HG02623 (cell line): ENCODE data around the gene KRT33B.
"Not testable (repeated sequence)": the region's sequence is repeated elsewhere in the genome, so short reads cannot be mapped to it uniquely, and the experiment has no call there.

ENCODE experiments used
- ATAC-seq: cut with Tn5 transposase; IDR thresholded peaks from one replicate; pipeline ENCODE4 v1.9.1; 2021; ENCODE audit warnings: moderate library complexity; ENCODE audit not compliant: unreplicated experiment

KRT33B gene

DNA sequence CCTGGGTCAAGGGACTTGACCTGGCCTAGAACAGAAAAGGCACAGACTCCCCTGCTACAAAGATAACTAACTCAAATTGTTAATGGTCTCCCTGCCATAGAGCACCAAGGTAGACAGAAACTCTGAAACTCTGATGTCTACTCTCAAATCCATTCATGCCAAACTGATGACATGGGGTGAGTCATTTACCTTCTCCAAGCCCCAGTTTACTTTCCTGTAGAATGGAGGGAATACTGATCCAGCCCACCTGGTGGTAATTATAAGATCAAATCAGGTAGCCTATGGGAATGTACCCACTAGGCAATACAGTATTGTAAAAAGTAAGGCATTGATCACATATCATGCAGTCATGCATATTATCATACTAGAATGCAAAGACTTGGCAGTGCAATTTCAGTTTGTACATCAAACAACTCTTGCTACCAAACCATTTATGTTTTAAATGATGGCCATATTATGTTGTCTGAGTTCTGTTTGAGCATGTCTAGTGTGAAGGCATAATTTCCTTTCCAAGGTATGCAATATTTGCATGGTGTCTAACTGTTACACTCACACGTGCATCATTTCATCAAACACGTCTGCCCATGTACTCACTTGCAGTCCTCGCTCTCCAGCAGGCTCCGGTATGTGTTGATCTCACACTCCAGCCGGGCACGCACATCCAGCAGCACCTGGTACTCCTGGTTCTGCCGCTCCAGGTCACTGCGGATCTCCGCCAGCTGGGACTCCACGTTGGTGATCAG lies 24.8 kb upstream of the KRT33B start:
- no peak for ATAC-seq

DNA sequence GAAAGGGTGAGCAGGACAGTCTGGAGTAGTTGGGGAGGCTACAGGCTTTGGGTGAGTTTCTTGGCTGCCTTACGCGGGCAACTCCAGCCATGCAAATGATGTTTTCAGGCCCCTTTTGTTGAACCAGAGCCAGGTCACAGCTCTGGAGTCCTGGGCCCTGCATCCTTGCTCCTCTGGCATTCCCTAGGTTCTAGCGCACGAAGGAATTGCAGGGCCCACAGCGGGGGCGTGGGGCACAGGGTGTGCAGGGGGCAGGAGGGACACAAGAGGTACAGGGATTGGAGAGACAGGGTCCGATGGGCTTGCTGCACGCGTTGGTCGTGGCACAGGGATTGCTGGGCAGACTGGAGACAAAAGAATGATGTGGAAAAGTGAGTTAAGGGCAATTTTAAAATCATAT lies 24.2 kb upstream of the KRT33B start:
- ATAC-seq = no peak

DNA sequence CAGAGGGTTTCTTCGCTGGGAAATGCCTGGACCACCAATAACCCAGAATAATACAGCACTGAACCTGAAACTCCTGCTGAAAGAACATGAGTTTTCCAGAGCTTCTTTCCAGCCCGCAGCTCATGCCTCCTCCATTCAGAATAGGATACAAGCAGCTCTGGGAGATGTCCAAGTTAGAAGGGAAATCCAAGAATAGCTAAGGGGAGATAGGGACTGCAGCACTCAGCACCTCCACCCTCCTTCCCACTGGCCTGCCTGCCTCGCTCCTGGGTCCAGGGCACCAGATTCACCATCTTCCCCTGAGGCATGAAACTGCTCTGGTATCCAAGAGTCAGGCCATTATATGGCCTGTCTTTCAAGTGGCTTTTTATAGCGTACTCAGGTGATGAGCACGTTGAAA lies 23.7 kb upstream of the KRT33B start:
- ATAC-seq = no peak

- ATAC-seq = no peak
Observed at GRCh38 chr17:41392278-41392677, 22.7 kb upstream of the KRT33B start.

GRCh38 chr17:41391535-41391934 lies 21.9 kb upstream of the KRT33B start:
- ATAC-seq = no peak

DNA sequence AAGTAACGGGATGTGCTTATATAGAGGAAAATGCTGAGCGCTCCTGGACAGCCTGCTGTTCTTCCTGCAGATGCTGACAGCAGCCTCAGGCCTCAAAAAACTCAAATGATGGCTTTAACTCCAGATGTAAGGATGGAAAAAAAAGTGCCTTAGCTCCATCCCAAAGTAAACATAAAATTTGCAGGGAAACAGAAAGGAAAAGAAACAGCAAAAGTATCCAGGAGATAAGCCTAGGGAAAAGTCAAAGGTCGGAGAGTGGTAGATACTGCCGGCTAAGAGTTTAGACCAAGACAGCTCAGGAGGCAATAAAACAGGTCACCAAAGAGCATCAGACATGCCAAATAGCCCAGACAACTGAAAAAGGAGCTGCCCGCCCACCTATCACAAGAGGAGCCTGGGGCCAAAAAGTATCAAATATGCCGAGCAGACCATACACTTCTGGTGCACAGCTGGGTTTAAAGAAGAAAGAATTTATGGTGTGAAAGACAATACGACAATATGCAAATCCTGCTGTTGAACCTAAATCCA lies 20.9 kb upstream of the KRT33B start:
- no peak for ATAC-seq

DNA sequence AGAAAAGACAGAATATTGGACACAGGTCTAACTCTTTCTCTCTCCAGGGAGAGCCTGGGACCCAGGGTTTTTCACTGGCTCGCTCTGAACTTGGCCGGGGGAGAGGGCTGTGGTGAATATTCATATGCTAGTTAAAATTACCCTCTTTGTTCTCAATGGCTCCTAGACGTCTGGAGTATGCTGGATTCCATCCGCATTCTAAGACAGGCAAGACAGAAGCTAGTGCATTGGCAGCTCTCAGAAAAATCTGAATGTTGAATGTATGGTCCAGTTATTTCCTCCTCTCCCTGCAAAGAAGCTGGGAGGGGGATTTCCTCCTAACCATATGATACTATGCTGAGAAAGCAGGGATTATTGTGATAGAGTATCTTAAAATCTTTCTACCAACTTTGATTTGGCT lies 18.1 kb upstream of the KRT33B start:
- no peak for ATAC-seq

- ATAC-seq = no peak
Observed at GRCh38 chr17:41386227-41386626, 16.6 kb upstream of the KRT33B start.

DNA sequence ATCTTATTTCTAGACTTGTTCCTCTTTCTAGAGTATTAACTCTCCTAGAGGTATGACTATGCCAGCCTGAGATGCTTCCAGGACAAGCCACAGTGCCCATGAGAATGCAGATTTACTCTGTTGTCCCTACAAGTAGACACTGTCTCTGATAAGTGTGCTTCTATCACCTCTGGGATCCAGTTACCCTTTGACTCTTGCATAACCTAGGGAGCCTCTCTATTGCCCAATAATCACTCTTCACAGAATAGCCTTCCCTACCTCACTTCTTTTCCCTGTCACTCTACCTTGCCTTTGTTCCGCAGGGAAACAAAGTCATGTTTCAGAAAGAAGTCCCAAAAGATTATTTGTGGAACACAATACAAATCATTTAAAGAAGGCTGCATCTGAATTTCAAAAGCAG lies 14.1 kb upstream of the KRT33B start:
- no peak for ATAC-seq

- ATAC-seq = no peak
Observed at GRCh38 chr17:41382394-41382793, 12.8 kb upstream of the KRT33B start.

DNA sequence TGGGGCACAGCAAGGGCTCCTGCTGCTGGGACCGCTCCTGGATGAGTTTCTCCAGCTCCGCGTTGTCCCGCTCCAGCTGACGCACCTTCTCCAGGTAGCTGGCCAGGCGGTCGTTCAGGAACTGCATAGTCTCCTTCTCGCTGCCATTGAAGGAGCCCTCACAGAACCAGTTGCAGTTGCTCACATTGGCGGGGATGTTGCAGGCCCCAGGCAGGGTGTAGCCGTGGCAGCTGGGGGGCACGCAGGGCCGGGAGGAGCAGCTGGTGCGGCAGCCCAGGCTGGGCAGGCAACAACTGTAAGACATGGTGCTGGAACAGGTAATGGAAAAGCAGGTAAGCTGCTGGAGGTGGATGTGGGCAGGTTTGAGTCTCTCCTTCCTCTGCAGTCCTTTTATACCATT lies 12.3 kb upstream of the KRT33B start, which contains the start of gene KRT34:
Gene KRT34, minus strand, starts transcription at position 364 of the 400 bp plus-strand sequence. Its CDS starts 60 bp downstream, at position 304.
- ATAC-seq = not testable (repeated sequence)

DNA sequence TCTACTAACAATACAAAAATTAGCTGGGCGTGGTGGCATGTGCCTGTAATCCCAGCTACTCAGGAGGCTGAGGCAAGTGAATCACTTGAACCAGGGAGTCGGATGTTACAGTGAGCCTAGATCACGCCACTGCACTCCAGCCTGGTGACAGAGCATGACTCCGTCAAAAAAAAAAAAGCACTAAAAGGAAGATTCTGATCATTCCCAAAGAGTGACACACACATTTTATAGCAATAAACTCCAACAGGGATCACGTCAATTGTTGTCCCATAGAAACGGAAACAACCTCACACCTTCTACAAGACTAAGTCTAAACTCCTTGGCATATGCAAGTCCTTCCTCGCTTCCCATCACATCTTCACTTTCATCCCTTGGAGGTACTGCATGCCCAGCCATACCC lies 10.5 kb upstream of the KRT33B start:
- ATAC-seq = not testable (repeated sequence)

DNA sequence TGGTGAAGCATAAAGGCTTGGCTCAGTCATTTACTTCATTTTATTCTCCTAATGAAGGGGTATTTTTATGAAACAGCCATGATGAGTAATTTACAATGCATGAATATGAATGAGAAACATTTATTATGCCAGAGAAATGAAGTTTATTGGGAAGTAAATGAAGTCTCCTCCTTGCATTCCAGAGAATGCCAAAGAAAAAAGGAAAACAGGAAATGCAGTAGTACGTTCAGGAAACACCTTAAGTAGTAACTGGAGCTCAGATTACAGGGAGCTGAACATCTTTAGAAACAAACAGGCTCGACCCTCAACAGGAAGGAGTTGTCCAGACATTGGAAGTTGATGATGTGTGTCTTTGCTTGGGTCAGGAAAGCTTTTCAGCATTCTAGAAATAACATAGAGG lies 7.9 kb upstream of the KRT33B start:
- ATAC-seq = no peak

GRCh38 chr17:41369023-41369422 lies 590 bp downstream of the KRT33B start:
- ATAC-seq = no peak

DNA sequence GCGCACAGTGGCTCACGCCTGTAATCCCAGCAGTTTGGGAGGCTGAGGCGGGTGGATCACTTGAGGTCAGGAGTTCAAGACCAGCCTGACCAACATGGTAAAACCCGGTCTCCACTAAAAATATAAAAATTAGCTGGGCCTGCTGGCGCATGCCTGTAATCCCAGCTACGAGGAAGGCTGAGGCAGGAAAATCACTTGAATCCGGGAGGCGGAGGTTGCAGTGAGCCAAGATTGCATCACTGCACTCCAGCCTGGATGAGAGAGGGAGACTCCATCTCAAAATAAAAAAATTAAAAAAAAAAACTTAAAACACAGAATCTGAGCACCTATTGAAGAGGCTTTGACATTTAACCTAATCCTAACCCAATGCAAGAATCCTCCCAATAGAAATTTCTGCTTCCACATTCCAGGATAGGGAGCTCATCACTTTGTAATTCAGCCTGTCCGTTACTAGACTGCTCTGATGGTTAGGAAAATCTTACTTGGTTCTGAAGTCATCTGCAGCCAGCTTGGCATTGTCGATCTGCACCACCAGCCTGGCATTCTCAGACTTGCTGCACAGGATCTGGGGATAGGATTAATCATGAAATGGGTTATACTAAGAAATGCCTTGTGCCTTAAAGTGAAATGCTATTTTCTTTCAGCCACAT lies 2.1 kb downstream of the KRT33B start:
- no peak for ATAC-seq

GRCh38 chr17:41366070-41366469 lies 3.5 kb downstream of the KRT33B start:
- no peak for ATAC-seq

DNA sequence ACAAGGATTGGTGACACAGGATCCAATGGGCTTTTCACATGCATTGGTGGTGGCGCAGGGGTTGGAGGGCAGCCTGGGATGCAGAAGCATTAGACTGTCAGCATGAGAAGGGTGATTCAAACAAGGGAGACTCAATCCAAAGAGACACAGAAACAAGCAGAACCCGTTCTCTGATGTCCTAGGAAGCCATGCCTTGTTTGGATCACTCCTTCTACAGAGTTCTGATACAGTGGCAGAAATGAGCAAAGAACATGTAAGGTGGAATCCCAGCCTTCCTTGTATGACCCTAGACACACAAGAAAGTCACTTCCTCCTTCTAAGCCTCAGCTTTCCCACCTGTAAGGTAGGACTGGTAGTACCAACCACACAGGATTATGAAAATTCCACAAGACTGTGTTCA lies 5.7 kb downstream of the KRT33B start:
- ATAC-seq = no peak

- ATAC-seq = no peak
Observed at GRCh38 chr17:41360296-41360995, 9.2 kb downstream of the KRT33B start.

DNA sequence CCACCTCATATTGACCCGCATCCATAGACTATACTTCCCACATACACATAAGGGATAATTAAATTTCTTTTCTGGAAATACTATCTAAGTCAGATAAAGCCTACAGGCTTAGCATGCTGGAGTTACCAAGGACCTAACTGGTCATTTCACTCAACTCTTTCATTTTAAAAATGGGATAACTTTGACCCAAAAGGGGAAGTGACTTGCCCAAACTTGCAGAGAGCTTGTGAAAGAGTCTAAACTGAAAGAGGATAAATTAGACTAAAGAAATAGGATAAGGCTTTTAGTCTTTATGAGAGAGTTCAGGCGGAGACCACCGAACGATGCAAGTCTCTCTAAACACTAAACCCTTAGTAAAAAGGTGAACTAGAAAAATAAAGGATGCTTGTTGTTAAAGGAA lies 15.1 kb downstream of the KRT33B start:
- no peak for ATAC-seq

DNA sequence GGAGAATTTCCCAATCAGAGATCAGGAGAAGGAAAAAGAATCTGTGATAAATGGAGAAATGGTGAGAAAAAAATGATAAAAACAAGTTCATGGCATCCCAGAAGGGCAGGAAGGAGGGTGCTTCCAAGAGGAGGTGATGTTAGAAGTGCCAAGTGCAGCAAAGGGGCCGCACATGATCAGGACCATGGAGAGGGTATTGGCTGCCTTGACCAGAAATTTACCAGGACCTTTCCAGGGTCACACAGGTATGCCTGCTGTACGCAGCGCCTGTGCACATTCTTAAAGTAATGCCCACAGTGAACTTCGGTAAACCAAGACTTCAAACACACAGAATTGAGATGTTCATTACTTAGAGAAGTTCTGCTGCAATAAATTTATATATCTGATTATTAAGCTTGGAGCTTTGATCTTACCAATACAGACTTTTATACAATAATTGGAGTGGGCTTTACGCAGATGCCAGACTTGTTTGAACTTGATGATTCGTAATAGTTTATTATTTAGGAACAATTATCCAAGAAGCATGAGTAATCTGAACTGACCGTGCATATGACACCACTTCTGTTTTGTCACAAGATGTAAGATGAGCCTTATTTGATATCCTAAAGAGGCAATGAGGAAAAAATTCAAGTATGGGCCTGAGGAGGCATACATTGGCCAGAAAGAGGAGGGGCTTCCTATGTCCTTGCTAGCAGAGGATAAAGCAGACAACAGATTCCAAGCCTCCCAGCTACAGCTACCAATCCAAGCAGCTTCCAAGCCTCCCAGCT lies 16.8 kb downstream of the KRT33B start:
- no peak for ATAC-seq

DNA sequence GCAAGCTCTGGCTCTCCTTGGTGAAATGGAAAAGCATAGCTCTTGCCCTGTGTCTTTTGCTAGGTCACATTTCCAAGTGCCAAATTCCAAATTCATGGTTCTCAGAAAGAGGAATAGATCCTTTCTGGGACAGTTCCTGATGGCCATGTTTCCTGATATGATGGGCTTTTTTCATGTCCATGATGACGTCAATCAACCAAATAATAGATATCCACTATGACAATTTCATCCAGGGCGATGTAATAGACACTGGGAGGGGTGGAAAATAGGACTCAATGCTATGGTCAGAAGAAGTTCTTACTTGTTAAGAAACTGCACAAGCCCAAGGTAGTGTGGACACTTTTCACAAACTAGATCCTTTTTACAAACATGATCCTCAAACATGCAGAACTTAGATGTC lies 18.4 kb downstream of the KRT33B start:
- no peak for ATAC-seq
